ENCODE results near the gene ID3.

The ID3 gene

DNA sequence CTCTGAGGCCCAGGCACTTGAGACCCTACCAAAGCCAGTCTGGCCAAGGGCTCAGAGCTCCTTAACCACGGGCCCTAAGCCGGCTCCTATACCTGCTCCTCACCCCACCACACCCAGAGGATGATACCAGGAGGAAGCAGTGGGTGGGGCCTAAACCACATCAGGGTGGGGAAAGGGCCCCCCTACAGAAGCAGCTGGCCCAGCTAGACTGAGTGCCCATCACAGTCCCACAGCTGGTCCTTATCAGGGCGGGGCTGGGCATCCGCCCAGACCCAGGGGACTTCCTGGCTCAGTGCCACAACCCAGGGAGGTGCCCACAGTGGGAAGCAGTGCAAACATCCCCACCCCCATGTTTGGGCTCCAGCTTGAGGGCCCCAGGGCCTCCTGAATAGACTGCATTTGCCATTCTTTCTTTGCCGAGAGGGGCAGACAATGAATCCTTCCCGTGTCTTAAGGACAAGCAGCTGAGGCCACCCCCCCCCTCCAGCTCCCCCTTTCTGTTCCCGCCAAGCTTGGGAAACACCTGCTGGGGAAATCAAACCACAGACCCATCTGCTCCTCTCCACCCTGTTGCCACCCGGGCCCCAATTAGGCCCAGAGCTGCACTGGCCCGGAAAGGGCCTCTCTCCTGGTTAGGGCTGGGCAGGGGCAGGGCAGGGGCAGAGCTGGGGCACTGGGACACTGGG, 34.4 kb downstream of the ID3 start:
- no peaks in the 10 kb centered on the region for H3K9me3 ChIP-seq (ENCODE audit: severe bottlenecking)
- H3K36me3 ChIP-seq: peaks cover 47% of the 10 kb centered on the region
- TF ChIP-seq, protein P1, sequence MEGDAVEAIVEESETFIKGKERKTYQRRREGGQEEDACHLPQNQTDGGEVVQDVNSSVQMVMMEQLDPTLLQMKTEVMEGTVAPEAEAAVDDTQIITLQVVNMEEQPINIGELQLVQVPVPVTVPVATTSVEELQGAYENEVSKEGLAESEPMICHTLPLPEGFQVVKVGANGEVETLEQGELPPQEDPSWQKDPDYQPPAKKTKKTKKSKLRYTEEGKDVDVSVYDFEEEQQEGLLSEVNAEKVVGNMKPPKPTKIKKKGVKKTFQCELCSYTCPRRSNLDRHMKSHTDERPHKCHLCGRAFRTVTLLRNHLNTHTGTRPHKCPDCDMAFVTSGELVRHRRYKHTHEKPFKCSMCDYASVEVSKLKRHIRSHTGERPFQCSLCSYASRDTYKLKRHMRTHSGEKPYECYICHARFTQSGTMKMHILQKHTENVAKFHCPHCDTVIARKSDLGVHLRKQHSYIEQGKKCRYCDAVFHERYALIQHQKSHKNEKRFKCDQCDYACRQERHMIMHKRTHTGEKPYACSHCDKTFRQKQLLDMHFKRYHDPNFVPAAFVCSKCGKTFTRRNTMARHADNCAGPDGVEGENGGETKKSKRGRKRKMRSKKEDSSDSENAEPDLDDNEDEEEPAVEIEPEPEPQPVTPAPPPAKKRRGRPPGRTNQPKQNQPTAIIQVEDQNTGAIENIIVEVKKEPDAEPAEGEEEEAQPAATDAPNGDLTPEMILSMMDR (IDR thresholded peaks at IDR 0.05; ENCODE audit: low read depth, low read length): no peak
- peak; percentile 56 for DNase-seq
- H3K4me3 ChIP-seq (ENCODE audit: low read depth, low read length): no peak overlapping the region
- no peaks in the 10 kb centered on the region for H3K27me3 ChIP-seq (ENCODE audit: insufficient read depth, low read depth, severe bottlenecking)
- peak overlapping the region; percentile 60 for H3K27ac ChIP-seq

DNA sequence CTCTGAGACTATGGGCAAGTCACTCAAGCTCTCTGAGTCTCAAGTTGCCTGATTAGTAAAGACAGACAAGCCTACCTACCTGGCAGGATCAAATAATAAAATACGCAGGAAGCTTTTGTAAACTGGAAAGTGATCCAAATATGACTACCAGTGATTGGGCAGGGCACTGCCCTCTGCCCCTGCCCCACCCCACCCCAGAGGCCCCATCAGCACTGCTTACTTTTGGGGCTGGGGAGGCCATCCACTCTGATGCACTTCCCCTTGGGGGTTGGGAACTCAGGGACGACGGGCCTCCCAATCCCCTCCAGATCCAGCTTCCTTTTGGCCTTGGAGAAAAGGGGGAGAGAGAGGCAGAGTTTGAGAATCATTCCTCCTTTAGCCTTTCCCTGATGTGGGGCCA, 35.1 kb downstream of the ID3 start:
- H3K9me3 ChIP-seq (ENCODE audit: severe bottlenecking): no peaks in the 10 kb centered on the region
- TF ChIP-seq, protein P1 (IDR thresholded peaks at IDR 0.05; ENCODE audit: low read depth, low read length): no peak
- H3K27me3 ChIP-seq (ENCODE audit: insufficient read depth, low read depth, severe bottlenecking): no peaks in the 10 kb centered on the region
- H3K36me3 ChIP-seq: peaks cover 53% of the 10 kb centered on the region
- no peak for DNase-seq
- no peak overlapping the region for H3K4me3 ChIP-seq (ENCODE audit: low read depth, low read length)
- no peak overlapping the region for H3K27ac ChIP-seq

DNA sequence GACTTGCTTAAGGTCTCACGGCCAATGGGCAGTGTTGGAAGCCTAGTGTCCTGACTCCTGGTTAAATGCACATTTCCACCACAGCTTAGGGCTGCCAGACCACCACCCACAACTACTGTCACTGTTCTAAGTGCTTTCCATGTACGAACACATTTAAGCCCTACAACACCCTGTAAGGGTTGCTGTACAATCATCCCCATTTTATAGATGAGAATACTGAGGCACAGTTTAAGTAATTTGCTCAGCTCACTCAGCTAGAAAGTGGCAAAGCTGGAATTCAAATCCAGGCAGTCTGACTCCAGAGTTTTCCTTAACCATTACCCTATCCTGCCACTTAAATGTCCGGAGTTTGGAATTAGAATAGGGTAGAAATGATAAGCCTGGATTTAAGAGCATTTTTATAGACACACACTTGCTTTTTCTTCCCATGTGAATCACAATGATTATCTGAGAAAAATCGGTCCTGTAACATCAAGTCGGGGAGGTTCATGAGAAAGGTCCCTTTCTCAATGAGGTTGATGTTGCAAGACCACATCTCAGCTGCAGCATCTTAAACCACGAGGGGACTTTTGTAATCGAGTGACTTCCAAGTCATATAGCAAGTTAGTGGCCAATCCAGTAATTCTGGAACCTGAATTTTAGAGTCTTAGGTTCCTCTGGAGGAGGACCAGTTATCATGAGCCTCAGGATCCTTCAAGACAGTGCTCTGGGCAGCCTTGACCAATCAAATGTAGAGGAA, 36.9 kb downstream of the ID3 start:
- TF ChIP-seq, protein P1 (IDR thresholded peaks at IDR 0.05; ENCODE audit: low read depth, low read length): no peak
- Histone ChIP-seq H3K9me3 (ENCODE audit: severe bottlenecking) (no peaks in the 10 kb centered on the region), H3K36me3 (peaks cover 68% of the 10 kb centered on the region), H3K27ac (no peak overlapping the region), H3K27me3 (ENCODE audit: insufficient read depth, low read depth, severe bottlenecking) (no peaks in the 10 kb centered on the region), H3K4me3 (ENCODE audit: low read depth, low read length) (no peak overlapping the region)
- DNase-seq: no peak

DNA sequence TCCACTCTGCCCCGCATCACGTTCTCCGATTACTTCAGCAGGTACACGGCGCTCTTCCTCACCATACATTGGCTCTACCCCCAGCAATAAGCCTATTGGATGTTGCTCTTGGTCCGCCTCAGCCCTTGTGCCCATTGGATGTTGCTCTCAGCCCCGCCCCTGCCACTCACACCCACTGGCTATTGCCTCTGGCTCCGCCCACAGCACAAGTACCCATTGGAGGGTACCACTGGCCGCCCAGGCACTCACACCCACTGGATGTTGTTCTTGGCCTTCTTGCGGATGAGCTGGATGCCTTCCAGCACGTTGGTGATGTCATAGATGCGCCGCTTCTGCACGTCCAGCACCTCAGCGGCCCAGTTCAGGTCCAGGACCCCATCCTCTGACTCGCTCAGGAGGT, 37.7 kb downstream of the ID3 start:
- Histone ChIP-seq H3K27ac (no peak overlapping the region), H3K36me3 (peaks cover 75% of the 10 kb centered on the region), H3K4me3 (ENCODE audit: low read depth, low read length) (no peak overlapping the region), H3K9me3 (ENCODE audit: severe bottlenecking) (no peaks in the 10 kb centered on the region), H3K27me3 (ENCODE audit: insufficient read depth, low read depth, severe bottlenecking) (no peaks in the 10 kb centered on the region)
- TF ChIP-seq, protein P1 (IDR thresholded peaks at IDR 0.05; ENCODE audit: low read depth, low read length): no peak
- peak; percentile 40 for DNase-seq

DNA sequence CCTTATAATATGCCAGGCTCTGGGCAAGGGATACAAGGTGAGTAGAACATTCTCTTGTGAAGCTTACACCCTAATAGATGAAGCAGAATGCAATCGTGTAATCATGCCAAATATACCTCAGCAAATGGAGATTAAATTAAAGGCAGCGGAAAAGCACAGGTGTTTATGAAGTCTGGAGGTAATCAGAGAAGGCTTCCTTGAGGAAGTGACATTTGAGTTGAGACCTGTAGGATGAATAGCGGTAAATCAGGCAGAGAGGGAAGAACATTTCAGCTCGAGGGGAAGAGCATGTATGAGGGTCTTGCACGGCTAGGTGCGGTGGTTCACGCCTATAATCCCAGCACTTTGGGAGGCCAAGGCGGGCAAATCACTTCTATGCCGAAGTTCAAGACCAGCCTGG, 41.7 kb downstream of the ID3 start:
- H3K27me3 ChIP-seq (ENCODE audit: insufficient read depth, low read depth, severe bottlenecking): no peaks in the 10 kb centered on the region
- no peak overlapping the region for H3K27ac ChIP-seq
- peaks cover 91% of the 10 kb centered on the region for H3K36me3 ChIP-seq
- DNase-seq: no peak
- H3K9me3 ChIP-seq (ENCODE audit: severe bottlenecking): no peaks in the 10 kb centered on the region
- no peak overlapping the region for H3K4me3 ChIP-seq (ENCODE audit: low read depth, low read length)
- TF ChIP-seq, protein P1 (IDR thresholded peaks at IDR 0.05; ENCODE audit: low read depth, low read length): no peak
